K562 (cell line): ENCODE results near the gene CARD14. TPM values are rescaled to one million over a fixed set of nuclear protein-coding genes. Genes with fewer than 3 reads are reported as not detected.
A peak's percentile ranks its signal among the peaks of the same experiment; 100 is the strongest.

ENCODE experiments used
- ATAC-seq: fragments of 200-7000 bp; cut with Tn5 transposase; 3 replicates; pipeline ENCODE4 v1.9.1; 2020; ENCODE audit warnings: moderate library complexity
- BruUV-seq: library from RNA; stranded (reverse); fragments of 400-500 nt; replicated peaks from 2 replicates; lab custom pipeline; 2021; lab: Mats Ljungman, UMichigan
- CTCF ChIA-PET: fragments of 300-600 bp; formaldehyde crosslinking; extraction: SDS; loops from one replicate; lab custom pipeline; 2021; ENCODE audit warnings: low intra/inter-chr PET ratio; lab: Yijun Ruan, JAX
- POLR2A ChIA-PET: fragments of 300-600, 350-650 bp; sonication (Branson Sonifier 250); formaldehyde crosslinking; extraction: SDS; loops from one replicate; lab custom pipeline; 2021; ENCODE audit warnings: antibody characterized with exemption, inconsistent platforms; lab: Yijun Ruan, JAX
- DNase-seq, 4 experiments: peaks; one replicate each; pipeline versions ENCODE4 v3.0.0 to v3.0.0-alpha.2; 2011 to 2018; ENCODE audit warnings: low spot score in 3 of 4, mixed read lengths in 3 of 4; ENCODE audit errors: extremely low read depth in 1 of 4
- FAIRE-seq: peaks from 2 replicates; lab custom pipeline; 2011; peaks lifted over from hg19 to GRCh38; lab: Jason Lieb, UNC
- H2AFZ ChIP-seq: 2 replicates; pipeline ENCODE4 v1.6.0; 2011; ENCODE audit warnings: low read depth, low read length, control low read depth, inconsistent platforms
- H3K27ac ChIP-seq: fragments of 200-600 bp; 3 replicates; pipeline ENCODE4 v1.8.0; 2011; ENCODE audit warnings: low read depth, mild to moderate bottlenecking, control low read depth, inconsistent platforms, low read length, moderate library complexity, mixed read lengths; ENCODE audit errors: extremely low read depth
- H3K27me3 ChIP-seq, 2 experiments: fragments of 300-600 bp in 1 of 2; 2 replicates in 1 of 2; 3 replicates in 1 of 2; pipeline versions ENCODE4 v1.6.0 to v1.8.0; 2011; ENCODE audit warnings: inconsistent platforms in 2 of 2, low read length in 2 of 2, mild to moderate bottlenecking in 1 of 2, mixed read lengths in 1 of 2, moderate library complexity in 1 of 2; ENCODE audit not compliant: control insufficient read depth in 2 of 2, insufficient read depth in 2 of 2
- H3K36me3 ChIP-seq: fragments of 300-600 bp; 3 replicates; pipeline ENCODE4 v1.8.0; 2011; ENCODE audit warnings: mild to moderate bottlenecking, low read length, inconsistent platforms; ENCODE audit not compliant: control insufficient read depth, insufficient read depth
- H3K4me1 ChIP-seq, 2 experiments: fragments of 200-600 bp in 1 of 2; replicated peaks in 1 of 2; 2 replicates in 1 of 2; 3 replicates in 1 of 2; pipeline versions ENCODE4 v1.5.1 to v1.8.0; 2011; ENCODE audit warnings: inconsistent platforms in 2 of 2, low read length in 2 of 2, mild to moderate bottlenecking in 1 of 2, mixed read lengths in 1 of 2, moderate library complexity in 1 of 2; ENCODE audit not compliant: control insufficient read depth in 2 of 2, insufficient read depth in 2 of 2
- H3K4me2 ChIP-seq: 2 replicates; pipeline ENCODE4 v1.6.1; 2011; ENCODE audit warnings: low read length, control low read depth, inconsistent platforms, mixed read lengths; ENCODE audit not compliant: insufficient read depth
- H3K4me3 ChIP-seq: fragments of 200-600 bp; sonication (generic), shearing (Covaris generic); 2 replicates; pipeline ENCODE4 v1.5.1; 2016; ENCODE audit warnings: control low read depth, inconsistent platforms
- H3K79me2 ChIP-seq: fragments of 200-600 bp; 3 replicates; pipeline ENCODE4 v1.8.0; 2011; ENCODE audit warnings: low read length, inconsistent platforms; ENCODE audit not compliant: control insufficient read depth, insufficient read depth
- H3K9ac ChIP-seq, 2 experiments: 2 replicates each; pipeline versions ENCODE4 v1.6.0 to v1.6.1; 2011; ENCODE audit warnings: low read depth in 2 of 2, low read length in 2 of 2, control low read depth in 1 of 2, inconsistent platforms in 1 of 2, mild to moderate bottlenecking in 1 of 2, mixed read lengths in 1 of 2; ENCODE audit not compliant: insufficient read depth in 1 of 2
- H3K9me1 ChIP-seq: one replicate; pipeline ENCODE4 v1.6.0; 2011; ENCODE audit warnings: inconsistent platforms, mild to moderate bottlenecking, low read length, moderate library complexity; ENCODE audit not compliant: control insufficient read depth, insufficient read depth
- H3K9me3 ChIP-seq: replicated peaks from 2 replicates; pipeline ENCODE4 v1.5.1; 2011; ENCODE audit warnings: low read depth, low read length, inconsistent platforms; ENCODE audit not compliant: control insufficient read depth, insufficient read depth
- H4K20me1 ChIP-seq: replicated peaks from 2 replicates; pipeline ENCODE4 v1.6.1; 2011; ENCODE audit warnings: low read length, inconsistent platforms, mixed read lengths; ENCODE audit not compliant: control insufficient read depth, insufficient read depth
- EP300 ChIP-seq: IDR thresholded peaks from 2 replicates; pipeline ENCODE4 v1.6.1; 2012; ENCODE audit warnings: low read length, improper control_type of control experiment
- HMG20B ChIP-seq: fragments of 250-450 bp; sonication (Bioruptor Pico); IDR thresholded peaks from 2 replicates; pipeline ENCODE4 v1.5.0; 2021; ENCODE audit warnings: mild to moderate bottlenecking
- KDM5B ChIP-seq: fragments of 200-600 bp; sonication (generic); IDR thresholded peaks from 2 replicates; pipeline ENCODE4 v1.6.1; 2012; ENCODE audit warnings: low read depth, mild to moderate bottlenecking, moderate library complexity, low read length, control low read depth, inconsistent platforms; ENCODE audit not compliant: insufficient replicate concordance
- POLR2G ChIP-seq: fragments of 200-400 bp; formaldehyde crosslinking; IDR thresholded peaks from 2 replicates; pipeline ENCODE4 v1.6.1; 2017; ENCODE audit warnings: low read depth, mild to moderate bottlenecking, antibody characterized with exemption, low read length, moderate library complexity
- SP1 ChIP-seq: sonication (generic); formaldehyde crosslinking; IDR thresholded peaks from 2 replicates; pipeline ENCODE4 v1.8.1; 2022; ENCODE audit warnings: mild to moderate bottlenecking, missing genetic modification reagents
- WGBS: fragments of 100-300 bp; shearing (Covaris generic); methylation state at CpG from one replicate; pipeline ENCODE4 v1.1.6; 2016; ENCODE audit warnings: low coverage, mixed read lengths; ENCODE audit not compliant: insufficient coverage; ENCODE audit errors: missing lambda C conversion rate; 5-methylcytosine and 5-hydroxymethylcytosine counted together
- in situ Hi-C: fragments of 300-500 bp; cut with MboI; formaldehyde crosslinking; loops from 4 replicates; pipeline ENCODE4 v1.15.0; 2018; ENCODE audit warnings: inconsistent platforms, mixed read lengths
- intact Hi-C: fragments of 100-400 bp; cut with micrococcal nuclease; formaldehyde crosslinking; loops from 2 replicates; pipeline ENCODE4 v1.14.2; 2022
- polyA plus RNA-seq, 8 experiments: library from polyadenylated mRNA; depleted of rRNA in 4 of 8; stranded (reverse) in 5 of 8; unstranded in 3 of 8; fragments of >200 nt; fragmentation: Nextera tagmentation in 2 of 8; fragmentation: Illumina TruSeq in 1 of 8; extraction: Ambion mirVana in 2 of 8; extraction: Trizol in 1 of 8; gene quantifications; 2 replicates each; pipeline versions ENCODE4 v1.2.1 to v1.2.3, GENCODE V29; 2011 to 2014; ENCODE audit warnings: inconsistent platforms in 1 of 8, missing spikeins in 1 of 8
- total RNA-seq, 7 experiments: library from RNA; depleted of rRNA in 6 of 7; stranded (reverse); fragments of >200 nt in 6 of 7; fragmentation: Illumina TruSeq in 2 of 7; extraction: Trizol in 2 of 7; gene quantifications; 2 replicates each; pipeline versions ENCODE4 v1.2.1 to v1.2.3, GENCODE V29; 2011 to 2021; ENCODE audit warnings: low replicate concordance in 1 of 7

CARD14 gene
- total and polyA plus RNA-seq, 9 of the 15 experiments (the other 6 are each of a cell fraction or from before 2014, with no cell fraction given) = not detected

GRCh38 chr17:80204626-80205468 lies 35.0 kb downstream of the CARD14 start:
- Histone ChIP-seq H3K4me1 (peaks cover 0 to 20% of the 10 kb centered on the region in 2 experiments; a peak in 2 of 5 replicates), H3K9me1 (no peaks in the 10 kb centered on the region), H3K9me3 (no peaks in the 10 kb centered on the region), H3K79me2 (no peaks in the 10 kb centered on the region), H3K4me3 (no peak overlapping the region), H2AFZ (no peak overlapping the region), H3K27ac (no peak overlapping the region), H3K36me3 (peaks cover 11% of the 10 kb centered on the region; the same call in 1 of the 3 replicates), H4K20me1 (no peaks in the 10 kb centered on the region), H3K27me3 (no peaks in the 10 kb centered on the region), H3K4me2 (no peak overlapping the region), H3K9ac (no peak overlapping the region)
- WGBS = 84% methylated on average over 7 of the region's 19 CpGs
- TF ChIP-seq HMG20B (CRISPR knock-in tag) = no peak
- 0 out of 2 replicates have a peak, but pooled peaks have one; percentile 19 for TF ChIP-seq POLR2G
- FAIRE-seq = no peak
- ChIA-PET POLR2A (no interaction called here), CTCF (no interaction called here)
- BruUV-seq = no TSS peak
- DNase-seq = no peak
- in situ Hi-C loops (loop anchor here (5.0 kb wide), 1 partner anchor 147 kb away; no protein-coding TSS in a partner anchor), intact Hi-C loops (no loop called here)
- ATAC-seq = no peak

GRCh38 chr17:80205811-80206210 lies 36.0 kb downstream of the CARD14 start:
- intact Hi-C loops = no loop called here
- in situ Hi-C loops = no loop called here
- Histone ChIP-seq H3K4me1 (peaks cover 0 to 20% of the 10 kb centered on the region in 2 experiments; a peak in 2 of 5 replicates), H4K20me1 (no peaks in the 10 kb centered on the region), H3K4me3 (no peak overlapping the region), H3K4me2 (no peak overlapping the region), H3K9me3 (no peaks in the 10 kb centered on the region), H3K9me1 (no peaks in the 10 kb centered on the region), H3K27me3 (no peaks in the 10 kb centered on the region), H3K9ac (no peak overlapping the region), H3K27ac (no peak overlapping the region), H3K79me2 (no peaks in the 10 kb centered on the region), H2AFZ (no peak overlapping the region), H3K36me3 (peaks cover 21% of the 10 kb centered on the region; the same call in 1 of the 3 replicates)
- ChIA-PET CTCF (no interaction called here), POLR2A (interaction anchor here (0.6 to 1.7 kb wide), 2 partner anchors 29 to 30 kb away, joined by 3 to 4 read pairs; no protein-coding TSS in a partner anchor)
- no peak for TF ChIP-seq KDM5B
- TF ChIP-seq SP1 (CRISPR knock-in tag) = no peak
- no peak for TF ChIP-seq EP300
- ATAC-seq (no peak), FAIRE-seq (no peak), DNase-seq (no peak)
- BruUV-seq = no TSS peak
- WGBS = 86% methylated on average over 13 of the region's 13 CpGs
